A549 (cell line): ENCODE results near the gene TMEM120B.

ENCODE experiments used
- EP300 ChIP-seq, 2 experiments: fragments of >200 bp; sonication (Bioruptor Twin); formaldehyde crosslinking; IDR thresholded peaks; 2 replicates in 1 of 2; 3 replicates in 1 of 2; pipeline ENCODE4 v1.6.1; 2016 to 2017
- POLR2A ChIP-seq: IDR thresholded peaks from 2 replicates; pipeline ENCODE4 v1.6.1; 2012; ENCODE audit warnings: mild to moderate bottlenecking, low read length
- POLR2AphosphoS2 ChIP-seq: conservative IDR thresholded peaks from 2 replicates; pipeline ENCODE4 v1.6.1; 2012; ENCODE audit warnings: low read length, improper control_type of control experiment, inconsistent platforms
- RAD21 ChIP-seq, 2 experiments: fragments of >200 bp in 1 of 2; sonication (Bioruptor Twin) in 1 of 2; formaldehyde crosslinking in 1 of 2; IDR thresholded peaks in 1 of 2; conservative IDR thresholded peaks in 1 of 2; 2 replicates in 1 of 2; 3 replicates in 1 of 2; pipeline ENCODE4 v1.6.1; 2012 to 2018; ENCODE audit warnings: inconsistent platforms in 1 of 2
- TF ChIP-seq, protein P1 (sequence below): fragments of 250-450 bp; sonication (Bioruptor Pico); IDR thresholded peaks from 2 replicates; pipeline ENCODE4 v1.5.0; 2020; ENCODE audit warnings: low read depth, mild to moderate bottlenecking, moderate library complexity
- TF ChIP-seq, protein P2 (sequence below): fragments of >200 bp; sonication (Bioruptor Twin); formaldehyde crosslinking; IDR thresholded peaks from 3 replicates; pipeline ENCODE4 v1.5.1; 2016
- TF ChIP-seq, protein P3 (sequence below): fragments of 450-650 bp; IDR thresholded peaks from 2 replicates; pipeline ENCODE4 v1.6.1; 2014; ENCODE audit warnings: antibody characterized with exemption

DNA sequence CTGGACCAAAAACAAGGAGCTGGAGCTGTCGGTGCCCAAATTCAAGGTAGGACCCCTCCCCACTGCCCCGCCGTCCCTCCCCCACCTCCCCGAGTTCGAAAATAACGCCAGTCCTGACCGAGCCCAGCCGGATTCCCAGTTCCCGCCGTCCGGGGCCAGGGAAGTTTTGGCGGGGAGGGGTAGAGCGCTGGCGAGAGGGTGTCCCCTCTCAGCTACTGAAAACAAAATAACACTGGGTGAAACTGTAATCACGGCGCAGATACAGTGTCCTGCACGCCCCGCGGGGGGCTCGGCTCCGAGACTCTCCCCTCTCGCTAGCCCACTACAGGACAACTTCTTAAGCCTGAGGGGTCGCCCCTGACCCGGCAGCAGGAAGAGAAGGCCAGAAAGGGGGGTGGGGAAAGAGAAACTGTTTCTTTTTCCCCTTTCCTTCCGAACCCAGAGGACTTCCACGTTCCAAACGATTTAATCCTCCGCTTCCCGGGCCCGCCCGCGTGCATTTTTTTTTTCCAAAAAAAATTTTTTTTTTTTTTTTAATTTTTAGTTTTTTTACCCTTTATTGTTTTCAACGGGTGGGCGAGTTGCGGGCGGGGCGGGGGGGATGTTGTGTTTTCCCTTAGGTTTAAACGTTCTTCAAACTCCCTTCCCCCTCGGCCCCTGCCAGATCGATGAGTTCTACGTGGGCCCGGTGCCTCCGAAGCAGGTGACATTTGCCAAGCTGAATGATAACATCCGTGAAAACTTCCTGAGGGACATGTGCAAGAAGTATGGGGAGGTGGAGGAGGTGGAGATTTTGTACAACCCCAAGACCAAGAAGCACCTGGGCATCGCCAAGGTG is 92.8 kb downstream of the TMEM120B start:
- TF ChIP-seq, protein P1, sequence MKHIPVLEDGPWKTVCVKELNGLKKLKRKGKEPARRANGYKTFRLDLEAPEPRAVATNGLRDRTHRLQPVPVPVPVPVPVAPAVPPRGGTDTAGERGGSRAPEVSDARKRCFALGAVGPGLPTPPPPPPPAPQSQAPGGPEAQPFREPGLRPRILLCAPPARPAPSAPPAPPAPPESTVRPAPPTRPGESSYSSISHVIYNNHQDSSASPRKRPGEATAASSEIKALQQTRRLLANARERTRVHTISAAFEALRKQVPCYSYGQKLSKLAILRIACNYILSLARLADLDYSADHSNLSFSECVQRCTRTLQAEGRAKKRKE (CRISPR knock-in tag) = no peak
- TF ChIP-seq POLR2A (no peak), EP300 (IDR thresholded peaks at IDR 0.05) (no peak), RAD21 (conservative IDR thresholded peaks at IDR 0.05 in 1 of 2, IDR thresholded peaks at IDR 0.05 in 1 of 2) (no peak), POLR2AphosphoS2 (no peak)
- TF ChIP-seq, protein P2, sequence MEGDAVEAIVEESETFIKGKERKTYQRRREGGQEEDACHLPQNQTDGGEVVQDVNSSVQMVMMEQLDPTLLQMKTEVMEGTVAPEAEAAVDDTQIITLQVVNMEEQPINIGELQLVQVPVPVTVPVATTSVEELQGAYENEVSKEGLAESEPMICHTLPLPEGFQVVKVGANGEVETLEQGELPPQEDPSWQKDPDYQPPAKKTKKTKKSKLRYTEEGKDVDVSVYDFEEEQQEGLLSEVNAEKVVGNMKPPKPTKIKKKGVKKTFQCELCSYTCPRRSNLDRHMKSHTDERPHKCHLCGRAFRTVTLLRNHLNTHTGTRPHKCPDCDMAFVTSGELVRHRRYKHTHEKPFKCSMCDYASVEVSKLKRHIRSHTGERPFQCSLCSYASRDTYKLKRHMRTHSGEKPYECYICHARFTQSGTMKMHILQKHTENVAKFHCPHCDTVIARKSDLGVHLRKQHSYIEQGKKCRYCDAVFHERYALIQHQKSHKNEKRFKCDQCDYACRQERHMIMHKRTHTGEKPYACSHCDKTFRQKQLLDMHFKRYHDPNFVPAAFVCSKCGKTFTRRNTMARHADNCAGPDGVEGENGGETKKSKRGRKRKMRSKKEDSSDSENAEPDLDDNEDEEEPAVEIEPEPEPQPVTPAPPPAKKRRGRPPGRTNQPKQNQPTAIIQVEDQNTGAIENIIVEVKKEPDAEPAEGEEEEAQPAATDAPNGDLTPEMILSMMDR = no peak
- TF ChIP-seq, protein P3, sequence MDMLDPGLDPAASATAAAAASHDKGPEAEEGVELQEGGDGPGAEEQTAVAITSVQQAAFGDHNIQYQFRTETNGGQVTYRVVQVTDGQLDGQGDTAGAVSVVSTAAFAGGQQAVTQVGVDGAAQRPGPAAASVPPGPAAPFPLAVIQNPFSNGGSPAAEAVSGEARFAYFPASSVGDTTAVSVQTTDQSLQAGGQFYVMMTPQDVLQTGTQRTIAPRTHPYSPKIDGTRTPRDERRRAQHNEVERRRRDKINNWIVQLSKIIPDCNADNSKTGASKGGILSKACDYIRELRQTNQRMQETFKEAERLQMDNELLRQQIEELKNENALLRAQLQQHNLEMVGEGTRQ = no peak
